Measurements from ENCODE around the gene DGCR2. TPM values are rescaled to one million over a fixed set of nuclear protein-coding genes. Genes with fewer than 3 reads are reported as not detected.

DGCR2 gene
- total RNA-seq, 8 experiments from 2014 or later: 31.2 to 53.9 (median 34.0) TPM

Other genes with a start within 250 kb of the DGCR2 start
- gene DGCR6, start 216.1 kb downstream of the DGCR2 start, total RNA-seq: 1 to 10 TPM; 2.0 to 9.1 (median 4.7) TPM
- gene PRODH, start 186.1 kb downstream of the DGCR2 start, total RNA-seq: 10 to 100 TPM in 1 of 8 experiments, 1 to 10 TPM in 3, under 1 TPM in 4; 0.65 to 13.7 (median 1.1) TPM
- not detected for gene TSSK2, start 8.9 kb upstream of the DGCR2 start, total RNA-seq
- 10 to 100 TPM in 7 of 8 experiments, 1 to 10 TPM in 1; 9.8 to 17.9 (median 14.8) TPM for gene ESS2, start 22.2 kb upstream of the DGCR2 start, total RNA-seq
- gene GSC2, start 27.9 kb upstream of the DGCR2 start, total RNA-seq: under 1 TPM in 3 of 8 experiments, not detected in 5; 0.11 to 0.54 (median 0.45) TPM
- gene SLC25A1, start 56.3 kb upstream of the DGCR2 start, total RNA-seq: 10 to 100 TPM; 42.8 to 72.6 (median 62.2) TPM
- gene CLTCL1, start 169.3 kb upstream of the DGCR2 start, total RNA-seq: 10 to 100 TPM in 1 of 8 experiments, 1 to 10 TPM in 7; 3.5 to 12.8 (median 6.1) TPM

Measured in motor neuron (in vitro differentiated cells).